GM13976 (cell line): ENCODE results near the gene RAD51B.

Experiments used
- DNase-seq: peaks from one replicate; pipeline ENCODE4 v3.0.0; 2012; ENCODE audit warnings: low spot score
- in situ Hi-C: fragments of 300-500 bp; cut with MboI; formaldehyde crosslinking; loops from one replicate; pipeline ENCODE4 v1.12.0; 2022; ENCODE audit warnings: low sequenced_read_pairs, mixed read lengths, inconsistent platforms; ENCODE audit not compliant: unreplicated experiment
- TF ChIP-seq, protein P1 (sequence below): IDR thresholded peaks from 2 replicates; pipeline ENCODE4 v1.5.1; 2012; ENCODE audit warnings: borderline replicate concordance, mild to moderate bottlenecking; ENCODE audit not compliant: insufficient read depth; ENCODE audit errors: extremely low read depth, missing control alignments, control extremely low read depth

RAD51B gene

DNA sequence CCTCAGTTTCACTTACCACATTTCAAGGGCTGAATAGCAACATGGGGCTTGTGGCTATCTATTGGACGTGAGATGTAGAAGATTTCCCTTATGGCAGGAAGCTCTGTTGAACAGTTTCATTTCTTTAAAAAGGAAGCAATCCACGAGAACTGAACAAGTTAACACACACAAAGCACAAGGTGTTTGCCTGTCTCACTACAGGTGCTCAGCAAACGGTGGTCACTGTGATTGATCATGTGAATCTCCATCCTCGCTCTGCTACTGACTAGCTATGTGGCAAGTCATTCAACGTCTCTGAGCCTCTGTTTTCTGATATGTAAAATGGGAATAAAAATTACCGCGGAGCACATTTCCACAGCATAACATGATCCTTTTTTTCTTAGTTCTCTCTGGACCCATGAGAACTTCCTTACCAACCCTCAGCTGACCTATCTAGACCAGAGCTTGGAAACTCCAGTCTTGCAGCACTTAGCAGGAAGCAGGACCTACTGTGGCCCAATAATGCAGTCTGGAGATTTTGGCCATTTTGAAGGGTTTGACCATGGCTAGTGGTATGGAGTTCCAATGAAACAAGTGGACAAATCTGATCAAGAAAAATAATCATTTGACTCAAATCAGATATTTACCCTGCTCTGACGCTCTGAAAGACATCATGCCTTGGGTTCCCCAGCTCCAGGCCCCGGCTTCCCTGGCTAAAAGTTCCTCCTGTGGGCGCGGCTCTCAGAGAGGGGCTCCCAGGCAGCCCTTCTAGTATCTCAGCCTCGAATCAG is 694.4 kb downstream of the RAD51B start:
- TF ChIP-seq, protein P1, sequence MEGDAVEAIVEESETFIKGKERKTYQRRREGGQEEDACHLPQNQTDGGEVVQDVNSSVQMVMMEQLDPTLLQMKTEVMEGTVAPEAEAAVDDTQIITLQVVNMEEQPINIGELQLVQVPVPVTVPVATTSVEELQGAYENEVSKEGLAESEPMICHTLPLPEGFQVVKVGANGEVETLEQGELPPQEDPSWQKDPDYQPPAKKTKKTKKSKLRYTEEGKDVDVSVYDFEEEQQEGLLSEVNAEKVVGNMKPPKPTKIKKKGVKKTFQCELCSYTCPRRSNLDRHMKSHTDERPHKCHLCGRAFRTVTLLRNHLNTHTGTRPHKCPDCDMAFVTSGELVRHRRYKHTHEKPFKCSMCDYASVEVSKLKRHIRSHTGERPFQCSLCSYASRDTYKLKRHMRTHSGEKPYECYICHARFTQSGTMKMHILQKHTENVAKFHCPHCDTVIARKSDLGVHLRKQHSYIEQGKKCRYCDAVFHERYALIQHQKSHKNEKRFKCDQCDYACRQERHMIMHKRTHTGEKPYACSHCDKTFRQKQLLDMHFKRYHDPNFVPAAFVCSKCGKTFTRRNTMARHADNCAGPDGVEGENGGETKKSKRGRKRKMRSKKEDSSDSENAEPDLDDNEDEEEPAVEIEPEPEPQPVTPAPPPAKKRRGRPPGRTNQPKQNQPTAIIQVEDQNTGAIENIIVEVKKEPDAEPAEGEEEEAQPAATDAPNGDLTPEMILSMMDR: no peak
- in situ Hi-C loops: no loop called here
- peak; percentile 68 for DNase-seq

DNA sequence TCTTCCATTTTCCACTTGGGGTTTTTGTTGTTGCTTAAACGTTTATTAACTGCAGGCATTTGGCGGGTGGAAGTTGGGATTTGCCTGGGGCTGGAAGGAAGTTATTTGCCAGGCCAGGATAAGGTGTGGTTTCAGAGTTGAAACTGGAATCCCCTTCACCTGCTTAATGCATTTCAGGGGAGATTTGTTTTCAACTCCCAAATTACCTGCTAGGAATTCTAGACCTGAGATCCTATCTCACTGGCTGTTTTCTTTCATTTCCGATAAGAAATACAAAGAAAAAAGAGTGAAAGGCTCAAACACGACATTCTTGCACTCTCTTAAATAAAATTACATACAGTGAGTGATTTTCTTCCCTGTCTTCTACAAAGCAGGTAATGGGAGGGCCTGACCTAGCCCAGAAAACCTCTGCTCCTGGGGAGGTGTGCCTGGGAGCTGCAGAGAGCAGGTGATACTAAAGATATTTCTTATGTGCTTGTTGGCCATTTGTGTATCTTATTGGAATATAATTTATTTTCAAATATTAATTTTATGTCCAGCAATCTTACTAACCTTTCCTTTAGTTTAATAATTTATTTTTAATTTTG is 695.1 kb downstream of the RAD51B start:
- TF ChIP-seq, protein P1: no peak
- DNase-seq: no peak
- in situ Hi-C loops: no loop called here

DNA sequence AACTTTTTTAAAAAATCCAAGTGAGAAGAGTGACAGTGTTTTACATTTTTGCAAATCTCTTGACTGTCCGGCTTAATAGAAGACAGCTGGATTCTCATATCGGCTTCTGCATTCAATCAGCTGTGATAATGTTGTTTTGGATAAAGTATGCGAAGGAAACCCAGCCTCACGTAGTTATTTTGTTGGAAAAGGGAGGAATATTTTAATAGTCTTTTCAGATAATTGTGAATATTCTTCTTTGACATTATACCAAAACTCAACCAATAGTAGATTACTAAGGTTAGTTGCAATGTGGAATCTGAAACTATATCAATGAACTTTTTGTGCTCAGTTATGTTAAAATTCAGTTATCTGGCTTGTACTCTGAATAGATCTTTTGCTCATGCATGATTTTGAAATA is 696.8 kb downstream of the RAD51B start:
- TF ChIP-seq, protein P1: no peak
- no peak for DNase-seq
- in situ Hi-C loops: no loop called here

DNA sequence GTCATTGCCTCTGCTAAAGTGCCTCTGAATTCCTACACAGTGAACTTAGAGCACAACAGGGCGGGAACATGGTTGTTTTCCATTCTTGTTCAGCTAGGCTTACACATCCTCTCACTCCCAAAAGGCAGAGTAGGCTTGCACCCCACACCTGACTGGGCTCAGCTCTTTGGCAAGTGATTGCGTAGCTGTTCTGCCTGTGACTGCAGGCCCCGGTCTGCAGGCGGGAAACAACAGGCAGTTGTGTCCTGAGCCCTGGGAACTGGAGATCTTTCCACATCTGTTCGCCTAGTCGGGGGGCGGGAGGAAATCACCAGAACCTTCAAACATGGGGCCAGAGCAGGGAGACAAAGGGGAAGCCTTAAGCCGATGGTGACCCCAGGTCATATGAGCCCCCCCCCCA is 698.6 kb downstream of the RAD51B start:
- in situ Hi-C loops: no loop called here
- DNase-seq: no peak
- TF ChIP-seq, protein P1: no peak

DNA sequence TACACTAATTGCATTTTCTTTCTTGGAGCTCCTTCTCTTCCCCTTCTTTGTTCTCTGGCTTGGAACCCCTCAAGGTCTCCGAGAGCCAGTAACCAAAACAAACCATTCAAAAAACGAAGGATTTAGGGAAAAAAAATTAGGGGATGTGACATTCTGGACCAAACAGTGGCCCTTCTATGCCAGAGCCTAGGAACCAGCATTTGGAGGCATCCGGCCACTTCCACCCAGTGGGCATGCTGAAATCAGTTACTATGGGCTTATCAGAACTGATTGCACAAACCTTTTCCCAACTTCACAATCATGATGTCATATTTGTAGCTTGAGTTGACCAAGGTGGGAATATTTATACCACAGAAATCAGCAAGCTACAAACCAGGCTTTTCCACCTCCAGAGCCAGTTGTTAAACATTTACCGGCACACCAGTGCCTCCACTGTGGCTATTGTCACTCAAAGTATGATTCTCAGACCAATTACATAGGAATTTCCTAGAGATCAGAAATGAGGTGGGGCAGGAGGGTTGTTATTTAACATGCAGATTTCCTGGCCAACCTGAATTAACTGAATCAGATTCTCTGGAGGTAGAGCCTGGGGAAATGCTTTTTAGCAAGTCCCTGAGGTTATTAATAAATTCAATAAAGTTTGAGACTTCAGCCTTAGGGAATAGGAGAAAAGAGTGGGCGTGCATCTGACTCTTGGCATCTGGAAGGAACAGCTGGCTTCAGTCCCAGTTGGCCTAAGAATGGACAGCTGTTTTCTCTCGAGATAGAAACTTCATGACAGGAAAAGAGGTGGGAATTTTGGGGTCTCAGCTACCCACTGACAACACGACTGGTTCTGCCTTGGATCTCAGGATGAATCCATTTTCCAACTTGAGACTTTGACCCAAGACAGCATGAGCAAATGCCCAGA is 699.4 kb downstream of the RAD51B start:
- no peak for DNase-seq
- in situ Hi-C loops: no loop called here
- TF ChIP-seq, protein P1: no peak

DNA sequence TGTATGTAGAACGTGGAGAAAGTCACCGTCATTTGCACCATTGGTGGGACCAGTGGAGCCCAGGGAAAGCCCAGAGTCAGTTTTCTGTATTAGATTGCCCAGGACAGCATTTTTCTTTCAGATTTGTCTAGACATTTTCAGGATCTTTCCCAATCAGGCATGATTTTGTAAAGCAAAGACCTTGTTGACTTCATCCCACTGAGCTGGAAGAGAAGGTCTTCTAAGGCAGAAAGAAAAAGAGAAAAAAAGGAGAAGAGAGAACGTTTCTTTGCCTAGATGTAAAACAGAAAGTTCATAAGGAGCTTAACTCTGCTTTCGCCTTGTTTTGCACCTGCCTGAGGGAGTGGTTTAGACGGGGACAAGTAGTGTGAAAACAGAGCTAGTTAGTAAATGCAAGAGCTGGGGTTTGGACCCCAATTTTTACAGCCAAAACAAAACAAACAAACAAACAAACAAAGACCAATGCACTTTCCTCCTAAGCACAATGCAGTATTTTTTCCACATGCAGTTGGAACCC is 700.1 kb downstream of the RAD51B start:
- in situ Hi-C loops: no loop called here
- TF ChIP-seq, protein P1: no peak
- peak; percentile 50 for DNase-seq
